AG04450 (cell line): ENCODE measurements around the gene SLC13A3. TPM values are rescaled to one million over a fixed set of nuclear protein-coding genes. Genes with fewer than 3 reads are reported as not detected.
A peak's percentile ranks its signal among the peaks of the same experiment; 100 is the strongest.

Source experiments
- CTCF ChIA-PET: fragments of 300-600, 350-600 bp; formaldehyde crosslinking; extraction: SDS; loops from one replicate; lab custom pipeline; 2022; ENCODE audit warnings: antibody characterized with exemption, inconsistent platforms; lab: Charles Lee
- POLR2A ChIA-PET: fragments of 350-600 bp; formaldehyde crosslinking; extraction: SDS; loops from one replicate; lab custom pipeline; 2021; ENCODE audit warnings: antibody characterized with exemption, inconsistent platforms; lab: Yijun Ruan, JAX
- DNase-seq: peaks from one replicate; pipeline ENCODE4 v3.0.0-alpha.2; 2011; ENCODE audit warnings: low read depth, low spot score
- H3K27ac ChIP-seq: one replicate; pipeline ENCODE4 v1.5.1; 2012; ENCODE audit warnings: low read depth, low read length, control low read depth
- H3K27me3 ChIP-seq: one replicate; pipeline ENCODE4 v1.6.0; 2012; ENCODE audit warnings: low read length; ENCODE audit not compliant: control insufficient read depth, insufficient read depth
- H3K4me3 ChIP-seq: 2 replicates; pipeline ENCODE4 v1.5.1; 2011; ENCODE audit warnings: mild to moderate bottlenecking, low read depth, low read length, control low read depth
- H3K9me3 ChIP-seq: 2 replicates; pipeline ENCODE4 v1.5.1; 2012; ENCODE audit warnings: low read length; ENCODE audit not compliant: control insufficient read depth, insufficient read depth
- CTCF ChIP-seq: IDR thresholded peaks from 2 replicates; pipeline ENCODE4 v1.5.1; 2011; ENCODE audit warnings: low read depth, low read length, control low read depth, inconsistent platforms
- polyA plus RNA-seq: library from polyadenylated mRNA; depleted of rRNA; stranded (reverse); fragments of >200 nt; gene quantifications from 2 replicates; pipeline ENCODE4 v1.2.3, GENCODE V29; 2011

Gene SLC13A3
- polyA plus RNA-seq, 1 experiment: 2.4 TPM

DNA sequence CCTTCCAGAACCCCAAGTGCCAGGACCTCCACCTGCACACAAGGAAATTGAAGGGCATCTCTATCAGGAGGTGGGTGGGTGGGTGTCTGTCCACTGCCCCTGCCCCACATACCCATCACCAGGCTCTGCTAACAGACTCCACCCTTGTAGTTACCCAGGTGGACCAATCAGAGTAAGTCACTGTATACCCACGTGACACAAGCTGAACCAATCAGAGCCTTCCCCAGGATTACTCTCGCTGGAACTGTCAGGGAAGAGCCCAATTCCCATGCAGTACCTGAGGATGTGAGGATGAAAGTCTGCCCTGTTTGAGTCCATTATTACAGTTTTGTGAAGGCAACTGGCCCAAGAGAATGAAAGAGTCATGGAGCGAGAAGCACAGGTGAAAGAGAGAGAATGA lies 105.0 kb downstream of the SLC13A3 start:
- Histone ChIP-seq H3K4me3 (no peak overlapping the region), H3K27ac (no peak overlapping the region), H3K9me3 (no peaks in the 10 kb centered on the region; the same call in 1 of the 2 replicates), H3K27me3 (peaks cover 10% of the 10 kb centered on the region)
- ChIA-PET CTCF (no interaction called here), POLR2A (no interaction called here)
- TF ChIP-seq CTCF: no peak
- DNase-seq: no peak

GRCh38 chr20:46545827-46546138 lies 105.5 kb downstream of the SLC13A3 start:
- POLR2A ChIA-PET: no interaction called here
- TF ChIP-seq CTCF: no peak

GRCh38 chr20:46545077-46545826 lies 106.0 kb downstream of the SLC13A3 start:
- Histone ChIP-seq H3K4me3 (no peak overlapping the region), H3K9me3 (no peaks in the 10 kb centered on the region; the same call in 1 of the 2 replicates), H3K27me3 (peaks cover 17% of the 10 kb centered on the region), H3K27ac (no peak overlapping the region)
- no peak for TF ChIP-seq CTCF
- no peak for DNase-seq
- CTCF ChIA-PET: interaction anchor here (1.7 kb wide), 1 partner anchor 136 kb away, joined by 8 read pairs; no protein-coding TSS in a partner anchor
- POLR2A ChIA-PET: no interaction called here

More at GRCh38 chr20:46545827-46546138, 105.5 kb downstream of the SLC13A3 start:
- Histone ChIP-seq H3K9me3 (no peaks in the 10 kb centered on the region; the same call in 1 of the 2 replicates), H3K4me3 (no peak overlapping the region), H3K27me3 (peaks cover 14% of the 10 kb centered on the region), H3K27ac (no peak overlapping the region)
- CTCF ChIA-PET: no interaction called here
- no peak for DNase-seq

DNA sequence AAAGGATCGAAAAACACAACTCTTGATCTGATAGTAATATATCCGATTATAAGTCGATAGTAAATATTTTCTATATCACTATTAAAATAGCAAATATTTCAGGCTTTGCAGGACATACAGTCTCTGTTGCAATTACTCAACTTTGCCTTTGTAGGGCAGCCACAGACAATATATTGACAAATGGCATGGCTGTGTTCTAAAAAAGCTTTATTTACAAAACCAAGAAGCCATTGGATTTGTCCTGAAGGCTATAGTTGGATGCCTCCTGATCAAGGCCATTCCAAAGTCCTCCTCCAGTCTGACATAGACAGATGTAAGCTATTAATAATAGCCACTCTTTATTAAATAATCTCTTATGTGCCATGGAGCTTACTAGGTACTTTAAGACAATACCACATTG lies 106.7 kb downstream of the SLC13A3 start:
- Histone ChIP-seq H3K9me3 (no peaks in the 10 kb centered on the region; the same call in 1 of the 2 replicates), H3K27me3 (peaks cover 21% of the 10 kb centered on the region), H3K27ac (no peak overlapping the region), H3K4me3 (no peak overlapping the region)
- POLR2A ChIA-PET: no interaction called here
- no peak for DNase-seq
- TF ChIP-seq CTCF: peak; percentile 8; the same call in 1 of the 2 replicates
- CTCF ChIA-PET: interaction anchor here (0.7 to 1.7 kb wide), 3 partner anchors 17 to 136 kb away, joined by 3 to 8 read pairs (median 3); no protein-coding TSS in a partner anchor

GRCh38 chr20:46543959-46544358 lies 107.3 kb downstream of the SLC13A3 start:
- ChIA-PET CTCF (interaction anchor here (0.7 to 1.7 kb wide), 3 partner anchors 18 to 137 kb away, joined by 3 to 8 read pairs (median 3); no protein-coding TSS in a partner anchor), POLR2A (no interaction called here)
- no peaks in the 10 kb centered on the region; the same call in 1 of the 2 replicates for H3K9me3 ChIP-seq
- DNase-seq: no peak
- peaks cover 21% of the 10 kb centered on the region for H3K27me3 ChIP-seq
- H3K27ac ChIP-seq: no peak overlapping the region
- TF ChIP-seq CTCF: no peak
- no peak overlapping the region for H3K4me3 ChIP-seq
